IMR-90 (cell line): ENCODE data around the gene TOX3. TPM values are rescaled to one million over a fixed set of nuclear protein-coding genes. Genes with fewer than 3 reads are reported as not detected.

Source experiments
- ATAC-seq: fragments of 200-7000 bp; cut with Tn5 transposase; 2 replicates; pipeline ENCODE4 v1.9.1; 2020; ENCODE audit warnings: low read depth, mild to moderate bottlenecking, moderate library complexity
- BruUV-seq: library from RNA; stranded (reverse); fragments of 400-500 nt; replicated peaks from 2 replicates; lab custom pipeline; 2021; lab: Mats Ljungman, UMichigan
- CTCF ChIA-PET: fragments of 300-600 bp; formaldehyde crosslinking; extraction: SDS; loops from one replicate; lab custom pipeline; 2021; ENCODE audit warnings: antibody characterized with exemption; lab: Yijun Ruan, JAX
- POLR2A ChIA-PET: fragments of 300-600 bp; sonication (Branson Sonifier 250); formaldehyde crosslinking; loops from one replicate; lab custom pipeline; 2022; ENCODE audit warnings: antibody characterized with exemption; ENCODE audit not compliant: unreplicated experiment; lab: Charles Lee
- DNase-seq: peaks from one replicate; pipeline ENCODE4 v3.0.0; 2013
- H2AFZ ChIP-seq: replicated peaks from 2 replicates; pipeline ENCODE3; 2013; ENCODE audit warnings: low read length, mild to moderate bottlenecking; ENCODE audit not compliant: poor library complexity
- H2AK5ac ChIP-seq: 2 replicates; pipeline ENCODE4 v1.6.1; 2013; ENCODE audit warnings: low read depth, low read length, inconsistent platforms
- H2AK9ac ChIP-seq: replicated peaks from 2 replicates; pipeline ENCODE3; 2013; ENCODE audit warnings: mild to moderate bottlenecking, low read depth, low read length, moderate library complexity; ENCODE audit not compliant: poor library complexity
- H2BK120ac ChIP-seq: 2 replicates; pipeline ENCODE4 v1.6.1; 2013; ENCODE audit warnings: low read depth, low read length, inconsistent platforms
- H2BK15ac ChIP-seq: 3 replicates; pipeline ENCODE4 v1.6.1; 2013; ENCODE audit warnings: low read depth, low read length, inconsistent platforms
- H2BK20ac ChIP-seq: 2 replicates; pipeline ENCODE4 v1.6.1; 2013; ENCODE audit warnings: low read depth, mild to moderate bottlenecking, inconsistent platforms, low read length, moderate library complexity
- H2BK5ac ChIP-seq: 2 replicates; pipeline ENCODE4 v1.6.1; 2013; ENCODE audit warnings: mild to moderate bottlenecking, low read depth, low read length, inconsistent platforms; ENCODE audit not compliant: poor library complexity, severe bottlenecking
- H3K14ac ChIP-seq: replicated peaks from 2 replicates; pipeline ENCODE4 v1.6.1; 2013; ENCODE audit warnings: low read depth, low read length, inconsistent platforms
- H3K18ac ChIP-seq: 2 replicates; pipeline ENCODE4 v1.6.1; 2013; ENCODE audit warnings: low read depth, low read length, control low read depth
- H3K23ac ChIP-seq: 2 replicates; pipeline ENCODE4 v1.6.1; 2013; ENCODE audit warnings: low read depth, low read length, inconsistent platforms
- H3K27ac ChIP-seq: 2 replicates; pipeline ENCODE4 v1.5.1; 2013; ENCODE audit warnings: mild to moderate bottlenecking, control low read depth, low read length; ENCODE audit not compliant: insufficient read depth
- H3K27me3 ChIP-seq: 2 replicates; pipeline ENCODE4 v1.6.1; 2013; ENCODE audit warnings: low read length; ENCODE audit not compliant: control insufficient read depth, insufficient read depth
- H3K36me3 ChIP-seq: 2 replicates; pipeline ENCODE4 v1.6.1; 2013; ENCODE audit warnings: low read length, mixed read lengths; ENCODE audit not compliant: control insufficient read depth, insufficient read depth
- H3K4ac ChIP-seq: 2 replicates; pipeline ENCODE4 v1.6.1; 2013; ENCODE audit warnings: low read depth, low read length, inconsistent platforms
- H3K4me1 ChIP-seq: 2 replicates; pipeline ENCODE4 v1.6.1; 2013; ENCODE audit warnings: low read length, mixed read lengths; ENCODE audit not compliant: control insufficient read depth, insufficient read depth
- H3K4me2 ChIP-seq: 2 replicates; pipeline ENCODE4 v1.6.1; 2013; ENCODE audit warnings: low read depth, mild to moderate bottlenecking, control low read depth, low read length, moderate library complexity
- H3K4me3 ChIP-seq: 2 replicates; pipeline ENCODE4 v1.5.1; 2013; ENCODE audit warnings: low read depth, mild to moderate bottlenecking, control low read depth, low read length, moderate library complexity; ENCODE audit not compliant: insufficient read depth
- H3K56ac ChIP-seq: 2 replicates; pipeline ENCODE4 v1.6.1; 2013; ENCODE audit warnings: low read length, inconsistent platforms; ENCODE audit not compliant: insufficient read depth; ENCODE audit errors: extremely low read depth
- H3K79me1 ChIP-seq, 2 experiments: 2 replicates each; pipeline ENCODE4 v1.6.1; 2013; ENCODE audit warnings: low read length in 2 of 2, inconsistent platforms in 1 of 2, low read depth in 1 of 2
- H3K9ac ChIP-seq: 2 replicates; pipeline ENCODE4 v1.6.1; 2013; ENCODE audit warnings: low read depth, low read length, control low read depth
- H3K9me1 ChIP-seq: 2 replicates; pipeline ENCODE4 v1.6.1; 2013; ENCODE audit warnings: low read length, inconsistent platforms; ENCODE audit not compliant: insufficient read depth
- H3K9me3 ChIP-seq: 2 replicates; pipeline ENCODE4 v1.6.1; 2013; ENCODE audit warnings: low read length; ENCODE audit not compliant: control insufficient read depth, insufficient read depth
- H4K20me1 ChIP-seq: 2 replicates; pipeline ENCODE4 v1.6.1; 2013; ENCODE audit warnings: low read length, inconsistent platforms; ENCODE audit not compliant: insufficient read depth
- H4K5ac ChIP-seq: 2 replicates; pipeline ENCODE4 v1.6.1; 2013; ENCODE audit warnings: mild to moderate bottlenecking, low read depth, low read length, control low read depth
- H4K8ac ChIP-seq, 2 experiments: 2 replicates each; pipeline ENCODE4 v1.6.1; 2013; ENCODE audit warnings: low read depth in 2 of 2, low read length in 2 of 2, control low read depth in 1 of 2, inconsistent platforms in 1 of 2
- H4K91ac ChIP-seq: 2 replicates; pipeline ENCODE4 v1.6.1; 2013; ENCODE audit warnings: low read depth, low read length, inconsistent platforms; ENCODE audit not compliant: insufficient read depth
- BHLHE40 ChIP-seq: fragments of 150-350 bp; IDR thresholded peaks from 2 replicates; pipeline ENCODE4 v1.6.1; 2016; ENCODE audit warnings: mild to moderate bottlenecking, low read depth, low read length
- CHD1 ChIP-seq: IDR thresholded peaks from 2 replicates; pipeline ENCODE4 v1.6.1; 2012; ENCODE audit warnings: low read depth, low read length, improper control_type of control experiment
- ELK1 ChIP-seq: fragments of 150-350 bp; IDR thresholded peaks from 2 replicates; pipeline ENCODE4 v1.6.1; 2016; ENCODE audit warnings: low read depth, mild to moderate bottlenecking, low read length, moderate library complexity, borderline replicate concordance
- FOS ChIP-seq: fragments of 150-350 bp; IDR thresholded peaks from 2 replicates; pipeline ENCODE4 v1.6.1; 2016; ENCODE audit warnings: low read depth, low read length
- MAFK ChIP-seq: IDR thresholded peaks from 2 replicates; pipeline ENCODE4 v1.6.1; 2012; ENCODE audit warnings: low read depth, low read length, improper control_type of control experiment
- MAZ ChIP-seq: IDR thresholded peaks from 2 replicates; pipeline ENCODE4 v1.6.1; 2012; ENCODE audit warnings: low read depth, mild to moderate bottlenecking, low read length, improper control_type of control experiment, moderate library complexity, borderline replicate concordance
- MXI1 ChIP-seq: IDR thresholded peaks from 2 replicates; pipeline ENCODE4 v1.6.1; 2012; ENCODE audit warnings: low read depth, mild to moderate bottlenecking, low read length, moderate library complexity, borderline replicate concordance
- NFE2L2 ChIP-seq: fragments of 150-350 bp; IDR thresholded peaks from 2 replicates; pipeline ENCODE4 v1.6.1; 2016; ENCODE audit warnings: low read depth, mild to moderate bottlenecking, low read length
- POLR2A ChIP-seq: IDR thresholded peaks from 2 replicates; pipeline ENCODE4 v1.6.1; 2012; ENCODE audit warnings: mild to moderate bottlenecking, low read depth, low read length
- RAD21 ChIP-seq: IDR thresholded peaks from 2 replicates; pipeline ENCODE4 v1.6.1; 2012; ENCODE audit warnings: low read length, improper control_type of control experiment
- RCOR1 ChIP-seq: IDR thresholded peaks from 2 replicates; pipeline ENCODE4 v1.6.1; 2012; ENCODE audit warnings: mild to moderate bottlenecking, low read length, improper control_type of control experiment; ENCODE audit not compliant: insufficient replicate concordance
- RFX5 ChIP-seq: IDR thresholded peaks from 2 replicates; pipeline ENCODE4 v1.8.0; 2012; ENCODE audit warnings: low read depth, mild to moderate bottlenecking, low read length, moderate library complexity
- SMC3 ChIP-seq: fragments of 150-350 bp; IDR thresholded peaks from 2 replicates; pipeline ENCODE4 v1.6.1; 2016; ENCODE audit warnings: low read depth, mild to moderate bottlenecking, antibody characterized with exemption, low read length, moderate library complexity
- WGBS, 2 experiments: methylation state at CpG; one replicate each; pipeline versions ENCODE4 v1.1.5 to v1.1.7; 2013; ENCODE audit warnings: missing lambda C conversion rate in 2 of 2; ENCODE audit not compliant: insufficient read length in 1 of 2; ENCODE audit errors: extremely low coverage in 2 of 2; 5-methylcytosine and 5-hydroxymethylcytosine counted together
- dilution Hi-C: fragments of 300-500 bp; cut with HindIII; formaldehyde crosslinking; loops from one replicate; pipeline ENCODE4 v1.14.3; 2018; ENCODE audit warnings: low sequenced_read_pairs; ENCODE audit not compliant: unreplicated experiment
- in situ Hi-C: fragments of 300-500 bp; cut with MboI; formaldehyde crosslinking; loops from 3 replicates; pipeline ENCODE4 v1.14.3; 2019; ENCODE audit warnings: low sequenced_read_pairs, inconsistent platforms, mixed read lengths
- intact Hi-C: fragments of 100-400 bp; cut with micrococcal nuclease; formaldehyde crosslinking; loops from 2 replicates; pipeline ENCODE4 v1.10.0; 2022
- polyA plus RNA-seq, 3 experiments: library from polyadenylated mRNA; depleted of rRNA; stranded (reverse); fragments of >200 nt; gene quantifications; 2 replicates each; pipeline ENCODE4 v1.2.3, GENCODE V29; 2012; ENCODE audit warnings: low replicate concordance in 1 of 3
- total RNA-seq: library from RNA; depleted of rRNA; stranded (reverse); fragments of >200 nt; gene quantifications from 2 replicates; pipeline ENCODE4 v1.2.3, GENCODE V29; 2012
- TF ChIP-seq, protein P1 (sequence below): fragments of 150-350 bp; IDR thresholded peaks from 2 replicates; pipeline ENCODE4 v1.6.1; 2017; ENCODE audit warnings: mild to moderate bottlenecking, antibody characterized with exemption, low read length, low read depth
- TF ChIP-seq, protein P2 (sequence below): conservative IDR thresholded peaks from 2 replicates; pipeline ENCODE4 v1.5.1; 2012; ENCODE audit warnings: mild to moderate bottlenecking, low read depth, low read length, improper control_type of control experiment

TOX3 gene
- total and polyA plus RNA-seq, 2 of the 4 experiments (the other 2 are of a cell fraction), result not detected

- H2BK120ac ChIP-seq, result no peak overlapping the region
- H2AK5ac ChIP-seq, result no peak overlapping the region
- H2AK9ac ChIP-seq, result no peak overlapping the region
- POLR2A ChIA-PET, result no interaction called here
- in situ Hi-C loops, result no loop called here
- H2AFZ ChIP-seq, result no peak overlapping the region
- H3K4me2 ChIP-seq, result no peak overlapping the region
- H3K23ac ChIP-seq, result no peak overlapping the region
- H3K9me1 ChIP-seq, result no peaks in the 10 kb centered on the region
- H3K4me1 ChIP-seq, result no peaks in the 10 kb centered on the region
- CTCF ChIA-PET, result no interaction called here
- H2BK15ac ChIP-seq, result no peak overlapping the region
- no peak overlapping the region for H3K18ac ChIP-seq
- no peak overlapping the region for H3K27ac ChIP-seq
- no TSS peak for BruUV-seq
- H3K9me3 ChIP-seq, result peaks cover 2% of the 10 kb centered on the region; the same call in 1 of the 2 replicates
- no peak for TF ChIP-seq POLR2A
- TF ChIP-seq ELK1, result no peak
- TF ChIP-seq FOS, result no peak
- TF ChIP-seq BHLHE40, result no peak
- TF ChIP-seq MAFK, result no peak
- no peak for TF ChIP-seq SMC3
- TF ChIP-seq, protein P1, sequence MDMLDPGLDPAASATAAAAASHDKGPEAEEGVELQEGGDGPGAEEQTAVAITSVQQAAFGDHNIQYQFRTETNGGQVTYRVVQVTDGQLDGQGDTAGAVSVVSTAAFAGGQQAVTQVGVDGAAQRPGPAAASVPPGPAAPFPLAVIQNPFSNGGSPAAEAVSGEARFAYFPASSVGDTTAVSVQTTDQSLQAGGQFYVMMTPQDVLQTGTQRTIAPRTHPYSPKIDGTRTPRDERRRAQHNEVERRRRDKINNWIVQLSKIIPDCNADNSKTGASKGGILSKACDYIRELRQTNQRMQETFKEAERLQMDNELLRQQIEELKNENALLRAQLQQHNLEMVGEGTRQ, result no peak
- TF ChIP-seq, protein P2, sequence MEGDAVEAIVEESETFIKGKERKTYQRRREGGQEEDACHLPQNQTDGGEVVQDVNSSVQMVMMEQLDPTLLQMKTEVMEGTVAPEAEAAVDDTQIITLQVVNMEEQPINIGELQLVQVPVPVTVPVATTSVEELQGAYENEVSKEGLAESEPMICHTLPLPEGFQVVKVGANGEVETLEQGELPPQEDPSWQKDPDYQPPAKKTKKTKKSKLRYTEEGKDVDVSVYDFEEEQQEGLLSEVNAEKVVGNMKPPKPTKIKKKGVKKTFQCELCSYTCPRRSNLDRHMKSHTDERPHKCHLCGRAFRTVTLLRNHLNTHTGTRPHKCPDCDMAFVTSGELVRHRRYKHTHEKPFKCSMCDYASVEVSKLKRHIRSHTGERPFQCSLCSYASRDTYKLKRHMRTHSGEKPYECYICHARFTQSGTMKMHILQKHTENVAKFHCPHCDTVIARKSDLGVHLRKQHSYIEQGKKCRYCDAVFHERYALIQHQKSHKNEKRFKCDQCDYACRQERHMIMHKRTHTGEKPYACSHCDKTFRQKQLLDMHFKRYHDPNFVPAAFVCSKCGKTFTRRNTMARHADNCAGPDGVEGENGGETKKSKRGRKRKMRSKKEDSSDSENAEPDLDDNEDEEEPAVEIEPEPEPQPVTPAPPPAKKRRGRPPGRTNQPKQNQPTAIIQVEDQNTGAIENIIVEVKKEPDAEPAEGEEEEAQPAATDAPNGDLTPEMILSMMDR, result no peak
- TF ChIP-seq RAD21, result no peak
- no peak for TF ChIP-seq NFE2L2
- TF ChIP-seq CHD1, result no peak
- TF ChIP-seq RFX5, result no peak
- TF ChIP-seq MAZ, result no peak
- TF ChIP-seq RCOR1, result no peak
- no peak for TF ChIP-seq MXI1
- no peak overlapping the region for H2BK5ac ChIP-seq
- no peaks in the 10 kb centered on the region for H3K79me1 ChIP-seq
- H3K27me3 ChIP-seq, result no peaks in the 10 kb centered on the region
- H3K4ac ChIP-seq, result no peak overlapping the region
- no peak overlapping the region for H4K5ac ChIP-seq
- H4K91ac ChIP-seq, result no peak overlapping the region
- WGBS, 2 experiments, result no CpG with 5 or more reads among the region's 7 CpGs
- dilution Hi-C loops, result no loop called here
- H4K20me1 ChIP-seq, result no peaks in the 10 kb centered on the region
- DNase-seq (no peak), ATAC-seq (no peak)
- H4K8ac ChIP-seq, result no peak overlapping the region
- H3K14ac ChIP-seq, result no peak overlapping the region
- no peak overlapping the region for H3K9ac ChIP-seq
- H3K36me3 ChIP-seq, result no peaks in the 10 kb centered on the region
- no peak overlapping the region for H3K4me3 ChIP-seq
- H3K56ac ChIP-seq, result no peak overlapping the region
- intact Hi-C loops, result no loop called here
- H2BK20ac ChIP-seq, result no peak overlapping the region
These were observed 75.1 kb downstream of the TOX3 start for GRCh38 chr16:52471650-52472370.
